GM21529 (cell line): ENCODE measurements around the gene TBC1D5.
A peak's percentile ranks its signal among the peaks of the same experiment; 100 is the strongest.
"Not testable (repeated sequence)": the region's sequence is repeated elsewhere in the genome, so short reads cannot be mapped to it uniquely, and the experiment has no call there.

Source experiments
- ATAC-seq: cut with Tn5 transposase; IDR thresholded peaks from one replicate; pipeline ENCODE4 v1.9.1; 2021; ENCODE audit not compliant: unreplicated experiment

Gene TBC1D5

DNA sequence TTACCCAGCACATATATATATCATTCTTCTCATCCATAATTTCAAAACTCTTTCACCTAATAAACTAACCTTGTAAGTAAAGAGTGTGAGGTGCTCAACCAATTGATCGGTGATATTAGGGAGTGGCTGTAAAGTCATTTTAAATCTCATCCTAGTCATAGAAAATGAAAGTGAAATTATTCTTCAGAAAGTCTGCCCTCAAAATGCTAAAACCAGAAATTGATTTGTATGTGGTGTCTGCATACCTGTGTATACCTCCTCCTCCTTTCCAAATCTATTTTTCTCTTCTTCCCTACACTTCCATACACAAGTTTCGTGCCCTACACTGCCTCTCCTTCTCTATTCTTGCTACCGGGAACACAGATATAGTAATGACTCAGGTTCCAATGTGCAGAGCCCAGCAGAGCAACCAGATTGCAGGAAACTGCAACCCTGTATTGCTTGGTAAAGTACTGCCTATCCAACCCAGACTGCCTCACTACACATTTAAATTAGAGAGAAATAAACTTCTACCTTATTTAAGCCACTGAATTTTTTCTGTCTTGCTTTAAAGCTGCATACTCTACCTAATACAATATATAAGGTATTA, 7.4 kb upstream of the TBC1D5 start:
- ATAC-seq = peak; percentile 34

DNA sequence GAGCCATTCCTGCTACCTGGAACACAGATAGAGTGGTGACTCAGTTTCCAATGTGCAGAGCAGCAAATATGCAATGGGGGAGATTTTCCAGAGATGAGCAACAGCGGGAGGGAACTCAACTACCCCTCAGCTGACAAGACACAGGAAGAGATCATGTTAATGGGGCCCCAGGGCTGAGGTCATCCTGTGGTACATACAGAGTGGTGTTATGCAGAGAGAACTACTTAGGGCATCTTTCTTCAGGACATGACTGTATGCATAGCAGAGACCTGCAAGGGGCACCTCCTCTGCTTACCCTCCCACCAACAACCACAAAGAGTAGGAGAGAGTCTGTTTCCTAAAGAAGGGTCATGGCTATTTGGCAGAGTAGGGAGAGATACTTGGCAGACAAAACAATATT, 6.8 kb upstream of the TBC1D5 start:
- ATAC-seq = peak; percentile 39

DNA sequence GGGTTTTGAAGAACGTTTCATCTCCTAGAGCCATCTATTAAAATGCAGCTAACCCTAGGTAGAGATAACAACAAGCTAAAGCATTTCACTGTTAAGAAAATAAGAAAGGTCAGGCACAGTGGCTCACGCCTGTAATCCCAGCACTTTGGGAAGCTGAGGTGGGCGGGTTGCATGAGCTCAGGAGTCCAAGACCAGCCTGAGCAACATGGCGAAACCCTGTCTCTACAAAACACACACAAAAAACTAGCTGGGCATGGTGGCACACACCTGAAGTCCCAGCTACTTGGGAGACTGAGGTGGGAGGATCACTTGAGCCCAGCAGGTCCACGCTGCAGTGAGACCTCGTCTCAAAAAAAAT, 5.4 kb upstream of the TBC1D5 start:
- ATAC-seq = no peak

DNA sequence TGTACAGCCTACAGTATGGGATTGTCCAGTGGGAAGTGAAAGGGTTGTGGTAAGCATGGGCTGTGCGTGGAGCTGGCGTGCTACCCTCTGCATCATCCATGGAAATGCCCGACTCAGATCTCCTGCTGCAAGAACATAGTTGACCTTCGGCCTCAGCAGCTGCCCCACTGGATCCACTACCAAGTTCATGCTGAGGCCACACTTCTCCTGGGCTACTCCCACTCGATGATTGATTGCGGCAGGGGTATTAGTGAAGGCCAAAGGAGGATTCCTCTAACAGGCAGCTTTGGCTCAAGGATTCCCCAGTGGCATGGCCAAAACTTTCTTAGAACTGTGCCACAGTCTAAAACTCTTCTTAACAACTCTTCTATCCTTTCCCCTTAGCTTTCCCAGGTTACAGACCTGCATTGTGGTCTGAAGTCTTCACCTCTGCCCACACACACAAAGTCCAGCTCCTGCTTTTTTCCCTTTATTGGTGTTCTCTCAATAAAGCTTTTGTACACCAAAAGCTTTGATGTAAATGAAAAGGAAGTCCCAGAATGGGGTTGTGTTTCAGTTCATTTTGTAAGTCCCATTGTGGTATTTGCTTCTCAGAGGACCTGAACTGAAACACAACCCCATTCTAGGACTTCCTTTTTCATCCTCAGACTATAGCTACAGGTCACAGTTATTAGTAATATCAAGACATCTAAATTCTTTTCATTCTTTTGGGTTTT, 4.9 kb upstream of the TBC1D5 start:
- peak; percentile 80 for ATAC-seq

DNA sequence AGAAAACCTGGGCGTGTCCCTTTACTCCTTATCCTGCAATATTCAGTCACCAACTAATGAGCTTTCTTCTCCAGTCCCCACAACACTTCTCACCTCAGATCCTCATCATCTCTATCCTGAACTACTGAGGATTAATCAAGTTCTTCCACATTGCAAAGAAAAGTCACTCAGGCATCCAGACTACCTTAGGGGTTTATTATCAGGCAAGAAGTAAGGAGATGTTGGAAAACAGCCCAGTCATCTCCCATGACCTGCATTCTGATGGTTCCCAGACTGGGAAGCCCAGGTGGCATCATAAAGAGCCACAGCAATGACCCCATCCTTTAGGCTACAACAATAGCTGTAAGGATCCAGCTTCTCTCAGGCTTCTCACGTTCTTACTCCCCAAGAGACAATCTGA, 3.5 kb upstream of the TBC1D5 start:
- ATAC-seq = no peak

DNA sequence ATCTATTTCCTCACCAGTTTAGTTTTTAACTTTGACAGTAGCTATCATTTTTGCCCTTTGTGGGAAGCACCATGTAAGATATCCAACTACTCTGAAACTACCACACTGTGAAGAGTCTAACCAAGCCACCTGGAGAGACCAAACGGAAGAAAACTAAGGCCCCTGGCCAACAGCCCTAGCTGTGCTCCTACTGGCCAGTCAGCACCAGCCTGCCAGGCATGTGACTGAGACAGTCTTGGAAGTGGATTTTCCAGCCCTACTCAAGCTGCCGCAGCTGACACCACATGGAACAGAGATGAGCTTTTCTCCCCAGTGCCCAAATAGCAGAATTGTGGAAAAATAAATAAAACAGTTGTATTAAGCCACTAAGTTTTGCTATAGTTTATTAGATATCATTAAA, 2.9 kb upstream of the TBC1D5 start:
- no peak for ATAC-seq

DNA sequence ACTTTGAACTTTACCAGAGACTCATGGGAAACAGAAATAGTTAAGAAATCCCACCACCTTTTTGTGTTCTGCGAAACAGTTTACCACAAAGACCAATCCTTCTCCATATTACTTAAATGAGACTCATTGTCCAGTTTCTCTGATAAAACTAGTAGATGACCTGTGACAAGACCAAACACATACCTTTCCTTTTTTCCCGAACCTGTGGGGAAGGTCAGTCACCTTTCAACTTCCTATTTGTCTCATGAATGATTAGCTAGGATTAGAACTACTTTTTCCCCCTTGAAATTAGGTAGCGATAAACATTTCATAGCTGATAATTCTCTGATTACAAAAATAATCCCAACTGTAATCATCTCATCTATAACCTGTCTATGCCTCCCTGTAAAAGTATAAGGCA, 2.3 kb upstream of the TBC1D5 start:
- ATAC-seq = no peak

DNA sequence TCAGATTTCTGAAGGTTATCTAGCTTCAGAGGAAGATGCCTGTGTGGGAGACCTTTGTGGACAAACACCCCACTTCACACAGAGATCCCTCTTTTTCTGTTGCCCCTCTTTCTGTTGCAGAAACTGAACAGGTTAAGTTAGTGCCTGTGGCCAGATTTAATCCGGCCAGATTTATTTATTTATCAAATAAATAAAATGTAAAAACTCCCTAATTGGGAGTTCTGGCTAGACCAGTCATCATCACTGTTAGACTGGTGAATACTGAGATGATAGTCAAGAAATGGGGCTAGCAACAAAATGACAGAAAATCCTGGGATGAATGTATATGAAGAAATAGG, 1.2 kb upstream of the TBC1D5 start:
- ATAC-seq = no peak

DNA sequence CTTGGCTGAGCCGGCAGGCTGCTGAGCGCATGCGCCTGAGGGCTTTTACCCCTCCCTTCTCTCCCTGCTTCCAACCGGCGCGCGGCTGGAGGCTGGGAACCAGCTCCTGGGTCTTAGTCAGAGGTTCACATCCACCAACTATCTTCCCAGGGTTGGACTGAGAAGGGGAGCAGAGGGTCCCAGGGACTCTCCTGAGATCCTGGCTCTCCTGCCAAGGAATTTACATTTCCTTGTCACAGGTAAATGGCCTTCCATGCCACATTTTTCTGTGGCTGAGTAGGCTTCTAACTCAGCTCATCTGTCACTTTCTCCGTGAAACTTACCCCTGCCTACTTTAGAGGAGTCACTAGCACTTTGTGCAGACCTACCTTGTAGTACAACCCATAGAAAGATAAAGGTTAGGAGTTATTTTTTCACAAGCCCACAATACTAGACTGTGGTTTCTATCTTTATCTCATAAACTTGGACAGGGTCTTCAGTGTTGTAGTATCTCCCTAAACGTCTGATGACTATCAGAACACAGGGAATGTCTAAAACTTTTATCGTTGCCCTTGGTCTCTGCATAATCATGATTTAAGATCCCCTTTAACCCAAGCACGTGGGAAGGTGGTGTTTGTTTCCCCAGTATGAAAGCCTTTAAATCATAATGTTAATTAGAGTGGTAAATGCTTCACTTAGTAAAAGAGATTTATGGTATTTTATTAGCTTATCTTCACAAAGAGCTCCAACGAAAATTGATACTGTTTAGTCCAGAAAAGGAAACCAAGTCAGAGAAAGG, 638 bp upstream of the TBC1D5 start:
- ATAC-seq = peak; percentile 1

DNA sequence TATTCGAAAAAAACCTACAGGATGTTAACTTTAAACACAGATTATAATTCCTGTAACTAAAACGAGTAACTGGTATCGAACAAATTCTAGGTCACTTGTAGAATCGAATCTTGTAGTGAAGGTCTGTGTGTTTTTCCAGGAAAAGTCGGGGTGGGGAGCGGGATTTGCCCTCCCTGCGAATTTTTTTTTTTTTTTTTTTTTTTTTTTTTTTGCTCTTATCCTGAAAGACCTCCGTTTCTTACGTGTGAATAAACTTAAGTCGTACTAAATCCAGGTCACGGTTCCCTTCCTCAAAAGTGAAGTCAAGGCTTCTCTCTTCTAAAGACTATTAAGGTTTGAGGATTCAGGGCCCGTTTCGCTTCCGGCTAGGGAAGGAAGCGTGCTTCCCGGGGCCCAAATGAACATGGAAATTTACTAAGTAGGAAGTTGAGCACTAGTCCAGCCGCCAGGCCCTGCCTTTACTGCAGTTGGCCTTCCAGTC, 770 bp downstream of the TBC1D5 start:
- no peak for ATAC-seq

DNA sequence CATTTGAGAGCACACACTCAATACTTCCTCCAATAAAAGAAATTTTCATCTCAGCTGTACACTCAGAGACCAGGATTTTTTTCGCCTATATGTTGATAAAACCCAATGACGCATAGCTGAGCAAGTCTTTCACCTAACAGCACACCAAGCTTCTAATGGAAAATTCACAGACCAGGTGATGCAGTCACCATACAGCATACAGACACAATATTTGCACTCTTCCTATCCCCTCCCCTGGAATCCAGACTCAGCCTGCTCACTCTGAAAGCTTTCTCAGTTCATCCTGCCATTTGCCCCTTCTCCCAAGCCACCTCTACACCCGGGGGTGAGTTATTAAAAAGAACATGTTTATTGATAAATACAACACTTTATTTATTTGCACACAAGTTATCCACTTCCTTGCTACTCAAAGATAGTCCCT, 1.7 kb downstream of the TBC1D5 start:
- ATAC-seq = no peak

DNA sequence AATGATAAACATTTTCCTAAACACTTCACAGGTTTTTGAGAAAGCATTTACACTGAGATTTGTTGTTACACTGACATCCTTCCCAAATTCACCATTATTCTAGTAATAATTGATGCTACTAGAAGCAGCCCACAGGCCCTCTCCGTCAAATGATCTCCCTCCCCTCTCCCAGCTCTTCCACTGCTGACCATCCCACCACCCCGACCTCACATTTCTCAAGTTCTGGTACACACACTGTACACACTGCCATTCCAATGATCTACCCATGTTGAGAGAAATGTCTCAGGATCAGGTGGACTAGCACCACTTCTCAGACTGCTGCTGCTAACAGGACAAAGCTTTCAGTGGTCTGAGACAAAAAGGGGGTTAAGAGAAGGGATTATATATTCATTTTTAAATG, 3.5 kb downstream of the TBC1D5 start:
- no peak for ATAC-seq

DNA sequence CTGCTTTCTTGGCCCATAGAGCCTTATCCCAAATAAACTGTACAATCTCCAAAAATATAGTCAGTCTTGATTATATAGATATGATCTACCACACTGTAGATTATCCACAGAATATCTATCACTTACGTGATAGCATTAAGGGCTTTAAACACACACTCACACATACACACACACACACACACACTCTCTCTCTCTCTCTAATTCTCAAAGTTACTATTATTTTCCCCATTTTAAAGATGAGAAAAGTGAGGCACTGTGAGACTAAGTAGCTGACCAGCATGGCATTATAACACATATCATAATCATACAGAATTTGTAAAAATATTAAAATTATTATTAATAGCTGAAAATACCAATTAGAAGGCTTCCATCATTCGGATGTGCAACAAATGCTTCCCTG, 4.2 kb downstream of the TBC1D5 start:
- ATAC-seq = no peak

DNA sequence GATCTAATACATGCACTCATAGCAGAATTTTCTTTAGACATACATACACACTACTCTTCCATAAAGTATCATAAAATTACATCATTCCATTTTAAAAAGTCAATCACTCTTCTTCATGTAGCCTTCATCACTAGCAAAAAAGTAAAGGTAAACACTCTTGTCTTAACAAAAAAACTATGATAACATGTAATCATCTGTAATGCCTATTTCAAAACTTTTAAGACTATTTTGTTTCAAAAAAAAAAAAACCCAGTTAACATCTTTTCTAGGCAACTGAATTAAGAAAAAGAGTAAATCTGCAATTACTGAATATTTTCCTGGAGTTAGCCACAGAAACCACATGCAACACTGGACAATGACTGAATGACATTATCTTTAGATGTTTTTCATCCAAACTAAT, 4.8 kb downstream of the TBC1D5 start:
- ATAC-seq = no peak

DNA sequence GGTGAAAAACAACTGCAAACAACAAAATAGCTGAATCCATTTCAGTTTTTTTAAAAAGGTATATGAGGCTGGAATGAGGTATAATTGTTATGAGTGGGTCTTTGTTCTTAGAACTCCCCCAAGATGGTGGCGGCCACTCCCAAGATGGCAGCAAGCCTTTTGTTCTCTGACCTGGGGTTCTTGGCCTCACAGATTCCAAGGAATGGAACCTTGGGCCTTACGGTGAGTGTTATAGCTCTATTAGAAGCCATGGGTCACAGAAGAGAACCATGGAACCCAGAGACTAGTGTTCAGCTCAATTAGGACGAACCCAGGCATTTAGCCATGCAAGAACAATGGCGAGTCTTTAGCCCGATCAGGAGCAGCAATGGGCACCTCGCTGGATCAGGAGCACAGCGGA, 7.1 kb downstream of the TBC1D5 start:
- ATAC-seq = not testable (repeated sequence)

DNA sequence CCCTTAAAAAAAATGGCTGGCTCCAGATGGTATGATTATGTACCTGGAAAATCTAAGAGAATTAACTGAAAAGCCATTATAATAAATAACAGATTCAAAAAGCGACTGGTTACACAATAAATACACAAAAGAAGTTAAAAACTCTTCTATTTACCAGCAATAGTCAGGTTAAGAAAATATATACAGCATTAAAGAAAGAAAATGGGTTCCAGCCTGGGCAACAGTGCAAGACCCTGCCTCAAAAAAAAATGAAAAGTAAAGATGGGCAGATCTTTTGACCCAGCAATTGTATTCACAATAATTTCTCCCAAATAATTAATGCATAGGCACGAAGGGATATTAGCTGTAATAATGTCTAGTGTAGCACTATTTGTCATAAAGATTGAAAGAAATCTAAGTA, 8.7 kb downstream of the TBC1D5 start:
- ATAC-seq = no peak

DNA sequence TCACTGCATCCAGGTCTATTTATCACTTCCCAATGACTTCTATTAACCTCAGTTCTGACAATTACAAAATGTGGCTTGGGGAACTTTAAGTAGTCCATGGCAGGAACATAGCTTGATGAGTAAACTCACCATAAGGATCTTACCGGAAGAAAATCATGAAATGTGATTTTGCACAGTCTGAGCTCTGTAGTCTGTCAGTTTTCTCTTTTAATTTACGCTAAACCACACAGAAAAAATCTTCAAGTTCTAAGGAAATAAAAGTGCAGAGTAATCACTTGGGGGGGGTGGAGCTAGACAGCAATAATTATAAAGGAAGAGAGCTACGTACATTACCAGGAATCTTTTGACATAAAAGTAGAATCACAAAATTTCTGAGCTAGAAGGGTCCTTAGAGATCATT, 9.2 kb downstream of the TBC1D5 start:
- no peak for ATAC-seq

DNA sequence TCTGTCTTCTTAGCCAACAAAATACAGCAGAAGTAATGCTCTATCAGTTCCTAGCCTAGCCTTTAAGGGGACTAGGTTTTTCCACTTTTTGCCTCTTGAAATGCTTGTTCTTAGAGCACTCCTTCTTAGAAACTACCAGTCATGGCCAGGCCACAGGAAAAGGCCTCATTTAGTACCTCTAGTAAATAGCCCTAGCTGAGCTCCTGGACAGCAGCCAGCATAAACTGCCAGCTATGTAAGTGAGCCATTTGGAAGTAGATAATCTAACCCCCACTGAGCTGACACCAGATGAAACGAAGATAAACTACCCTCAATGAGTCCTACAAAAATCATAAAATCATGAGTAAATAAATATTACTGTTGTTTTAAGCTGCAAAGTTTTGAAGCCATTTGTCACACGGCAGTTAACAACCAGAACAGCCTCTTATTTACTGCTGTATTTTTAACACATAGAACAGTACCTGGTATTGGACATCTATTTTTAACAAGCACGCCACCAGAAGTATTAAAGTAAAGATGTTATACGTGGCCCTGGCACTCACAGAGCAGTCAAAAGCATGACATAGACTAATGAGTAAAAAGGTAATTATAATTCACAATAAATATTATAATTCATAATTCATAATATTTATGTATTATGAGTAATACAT, 12.0 kb downstream of the TBC1D5 start:
- ATAC-seq = no peak

DNA sequence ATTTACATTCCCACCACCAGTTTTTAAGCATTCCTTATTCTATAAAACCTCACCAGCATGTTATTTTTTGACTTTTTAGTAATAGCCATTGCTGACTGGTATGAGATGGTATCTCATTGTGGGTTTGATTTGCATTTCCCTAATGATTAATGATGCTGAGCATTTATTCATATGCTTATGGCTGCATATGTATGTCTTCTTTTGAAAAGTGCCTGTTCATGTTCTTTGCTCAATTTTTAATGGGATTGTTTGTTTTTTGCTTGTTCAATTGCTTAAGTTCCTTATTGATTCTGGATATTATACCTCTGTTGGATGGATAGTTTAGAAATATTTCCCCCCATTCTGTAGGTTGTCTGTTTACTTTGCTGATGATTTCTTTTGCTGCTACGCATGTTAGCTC, 16.1 kb downstream of the TBC1D5 start:
- ATAC-seq = no peak

DNA sequence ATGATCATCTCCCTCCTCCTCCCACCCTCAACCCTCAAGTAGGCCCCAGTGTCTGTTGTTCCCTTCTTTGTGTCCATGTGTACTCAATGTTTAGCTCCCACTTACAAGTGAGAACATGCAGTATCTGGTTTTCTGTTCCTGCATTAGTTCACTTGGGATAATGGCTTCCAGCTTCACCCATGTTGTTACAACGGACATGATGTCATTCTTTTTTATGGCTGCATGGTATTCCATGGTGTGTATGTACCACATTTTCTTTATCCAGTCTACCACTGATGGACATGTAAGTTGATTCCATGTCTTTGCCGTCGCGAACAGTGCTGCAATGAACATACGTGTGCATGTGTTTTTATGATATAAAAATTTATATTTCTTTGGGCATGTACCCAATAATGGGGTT, 16.6 kb downstream of the TBC1D5 start:
- not testable (repeated sequence) for ATAC-seq

DNA sequence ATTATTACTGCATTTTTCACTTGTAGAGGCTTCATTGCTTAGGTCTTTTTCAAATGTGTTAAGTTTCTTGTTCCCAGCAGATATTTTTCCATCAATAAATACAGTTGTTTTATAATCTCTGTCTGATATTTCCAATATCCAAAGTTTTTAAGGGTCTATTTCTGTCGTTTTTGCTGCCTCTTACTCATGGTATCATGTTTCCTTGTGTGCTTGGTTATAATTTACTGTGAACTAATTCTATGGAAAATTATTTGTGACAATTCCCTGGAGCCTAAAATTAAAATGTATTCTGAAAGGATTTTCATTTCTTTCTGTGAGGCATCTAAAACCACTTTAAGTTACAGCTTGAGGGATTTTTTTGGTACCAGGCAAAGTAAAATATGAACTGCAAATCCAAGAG, 17.5 kb downstream of the TBC1D5 start:
- ATAC-seq = no peak

DNA sequence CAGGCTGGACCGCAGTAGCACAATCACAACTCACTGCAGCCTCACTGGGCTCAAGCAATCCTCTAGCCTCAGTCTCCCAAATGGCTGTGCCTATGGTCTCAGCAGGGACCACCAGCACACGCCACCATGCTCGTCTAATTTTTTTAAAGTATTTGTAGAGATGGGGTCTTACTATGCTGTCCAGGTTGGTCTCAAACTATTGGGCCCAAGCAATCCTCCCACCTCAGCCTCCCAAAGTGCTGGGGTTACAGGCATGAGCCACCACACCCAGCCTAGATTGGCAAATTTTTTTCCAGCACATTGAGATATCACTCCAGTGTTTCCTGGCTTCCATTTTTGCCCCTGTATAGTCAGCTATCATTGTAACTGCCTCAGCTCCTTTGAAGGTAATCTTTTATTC, 18.3 kb downstream of the TBC1D5 start:
- ATAC-seq = no peak
